ENCODE data around the gene GCDH.
"Not testable (repeated sequence)": the region's sequence is repeated elsewhere in the genome, so short reads cannot be mapped to it uniquely, and the experiment has no call there.

The GCDH gene

DNA sequence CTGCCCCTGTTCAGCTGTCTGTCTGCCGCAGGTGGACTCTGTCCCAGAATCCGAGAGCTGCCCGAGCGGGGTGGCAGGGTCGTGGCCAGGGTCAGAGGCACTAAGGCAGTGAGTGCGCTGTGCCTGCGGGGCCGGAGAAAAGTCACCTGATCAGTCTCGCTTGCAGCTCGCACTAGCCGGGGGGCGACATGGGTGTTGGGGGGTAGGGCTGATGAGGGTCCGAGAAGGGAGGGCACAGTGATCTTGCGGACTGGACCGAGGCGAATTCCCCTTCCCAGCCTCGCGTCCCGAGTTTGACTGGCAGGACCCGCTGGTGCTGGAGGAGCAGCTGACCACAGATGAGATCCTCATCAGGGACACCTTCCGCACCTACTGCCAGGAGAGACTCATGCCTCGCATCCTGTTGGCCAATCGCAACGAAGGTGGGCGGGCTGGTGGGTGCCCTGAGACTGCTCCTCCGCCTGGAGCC, 627 bp downstream of the GCDH start:
- Histone ChIP-seq H3K36me3 (ENCODE audit: control insufficient read depth, insufficient read depth, low read length) (peaks cover under 1% of the 10 kb centered on the region), H3K27ac (ENCODE audit: low read depth, low read length) (peak overlapping the region; percentile 6), H3K4me1 (ENCODE audit: control insufficient read depth, insufficient read depth, low read length) (peaks cover 9% of the 10 kb centered on the region), H3K9ac (ENCODE audit: low read length) (peak overlapping the region; percentile 78), H3K4me3 (ENCODE audit: low read length) (peak overlapping the region; percentile 84), H3K27me3 (ENCODE audit: control insufficient read depth, insufficient read depth, low read length) (no peaks in the 10 kb centered on the region)

DNA sequence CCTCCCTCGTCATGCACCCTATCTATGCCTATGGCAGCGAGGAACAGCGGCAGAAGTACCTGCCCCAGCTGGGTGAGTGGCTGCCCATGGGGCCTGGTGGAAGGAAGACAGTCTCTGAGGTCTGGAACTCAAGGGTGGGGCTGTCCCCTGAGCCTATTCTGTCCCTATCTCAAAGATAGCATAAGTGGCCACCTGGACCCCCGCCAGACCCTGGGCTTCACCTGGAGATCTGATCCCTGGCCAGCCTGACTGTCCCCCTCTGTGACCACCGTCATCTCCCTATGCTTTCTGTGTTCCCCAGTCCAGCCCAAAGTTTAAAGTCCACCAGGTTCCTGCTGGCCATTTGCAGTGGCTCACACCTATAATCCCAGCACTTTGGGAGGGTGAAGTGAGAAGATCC, 2.6 kb downstream of the GCDH start:
- H3K4me3 ChIP-seq (ENCODE audit: low read length) = no peak overlapping the region
- peaks cover 9% of the 10 kb centered on the region for H3K4me1 ChIP-seq (ENCODE audit: control insufficient read depth, insufficient read depth, low read length)
- no peak overlapping the region for H3K27ac ChIP-seq (ENCODE audit: low read depth, low read length)
- no peak overlapping the region for H3K9ac ChIP-seq (ENCODE audit: low read length)
- peaks cover 11% of the 10 kb centered on the region for H3K36me3 ChIP-seq (ENCODE audit: control insufficient read depth, insufficient read depth, low read length)
- H3K27me3 ChIP-seq (ENCODE audit: control insufficient read depth, insufficient read depth, low read length) = no peaks in the 10 kb centered on the region

DNA sequence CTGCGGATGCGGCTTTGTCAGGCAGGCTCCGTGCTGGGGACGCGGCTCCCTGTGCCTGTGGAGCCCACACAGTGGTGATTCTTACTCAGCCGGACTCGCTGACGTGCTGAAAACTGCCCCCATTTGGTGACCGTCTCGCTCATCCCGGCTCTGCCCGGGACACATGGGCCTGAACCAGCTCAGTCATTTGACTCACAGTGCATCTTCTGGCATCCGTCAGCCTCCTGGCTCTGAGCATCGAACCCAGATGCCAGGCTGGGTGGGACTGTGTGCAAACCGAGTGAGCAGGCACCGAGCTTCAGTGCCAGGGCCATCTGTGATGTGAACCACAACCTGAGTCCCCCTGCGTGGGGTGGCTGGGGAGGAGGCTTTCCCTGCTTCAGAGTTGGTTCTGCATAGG, 5.5 kb downstream of the GCDH start:
- peaks cover 13% of the 10 kb centered on the region for H3K36me3 ChIP-seq (ENCODE audit: control insufficient read depth, insufficient read depth, low read length)
- no peak overlapping the region for H3K9ac ChIP-seq (ENCODE audit: low read length)

DNA sequence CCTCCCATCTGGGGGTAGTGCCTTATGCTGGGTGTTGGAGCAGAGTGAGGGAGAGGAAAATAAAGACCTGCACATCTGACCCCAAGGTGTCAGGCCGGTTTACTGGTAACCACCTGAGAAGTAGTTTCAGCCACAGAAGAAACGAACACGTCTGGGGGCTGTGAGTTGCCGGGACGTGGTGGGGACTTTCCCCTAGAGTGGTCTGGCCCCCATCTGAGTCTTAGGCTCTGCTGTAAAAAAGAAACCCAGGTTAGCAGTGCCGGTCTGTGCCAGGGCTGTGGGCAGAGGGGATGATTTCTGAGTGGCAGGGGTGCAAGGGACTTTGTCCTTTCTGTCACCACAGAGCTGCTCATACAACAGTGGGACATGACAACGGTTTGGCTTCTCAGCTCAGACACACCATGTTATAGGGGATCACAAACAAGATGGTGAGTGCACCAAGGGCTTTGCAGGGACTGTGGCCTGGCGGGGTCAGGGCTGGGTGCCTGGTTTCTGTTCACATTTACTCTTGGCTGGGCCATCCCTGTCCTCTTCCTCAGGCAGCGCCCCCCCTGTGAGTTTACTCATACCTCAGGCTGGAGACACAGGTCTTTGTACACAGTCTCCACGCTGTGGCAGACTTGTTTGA, 9.0 kb downstream of the GCDH start:
- H3K9ac ChIP-seq (ENCODE audit: low read length) = no peak overlapping the region
- no peaks in the 10 kb centered on the region for H3K27me3 ChIP-seq (ENCODE audit: control insufficient read depth, insufficient read depth, low read length)
- peaks cover 13% of the 10 kb centered on the region for H3K36me3 ChIP-seq (ENCODE audit: control insufficient read depth, insufficient read depth, low read length)
- H3K4me1 ChIP-seq (ENCODE audit: control insufficient read depth, insufficient read depth, low read length) = no peaks in the 10 kb centered on the region
- no peak overlapping the region for H3K4me3 ChIP-seq (ENCODE audit: low read length)
- H3K27ac ChIP-seq (ENCODE audit: low read depth, low read length) = no peak overlapping the region

More for the DNA sequence above, 5.5 kb downstream of the GCDH start:
- no peak overlapping the region for H3K27ac ChIP-seq (ENCODE audit: low read depth, low read length)
- peaks cover 5% of the 10 kb centered on the region for H3K4me1 ChIP-seq (ENCODE audit: control insufficient read depth, insufficient read depth, low read length)
- H3K27me3 ChIP-seq (ENCODE audit: control insufficient read depth, insufficient read depth, low read length) = no peaks in the 10 kb centered on the region
- no peak overlapping the region for H3K4me3 ChIP-seq (ENCODE audit: low read length)

DNA sequence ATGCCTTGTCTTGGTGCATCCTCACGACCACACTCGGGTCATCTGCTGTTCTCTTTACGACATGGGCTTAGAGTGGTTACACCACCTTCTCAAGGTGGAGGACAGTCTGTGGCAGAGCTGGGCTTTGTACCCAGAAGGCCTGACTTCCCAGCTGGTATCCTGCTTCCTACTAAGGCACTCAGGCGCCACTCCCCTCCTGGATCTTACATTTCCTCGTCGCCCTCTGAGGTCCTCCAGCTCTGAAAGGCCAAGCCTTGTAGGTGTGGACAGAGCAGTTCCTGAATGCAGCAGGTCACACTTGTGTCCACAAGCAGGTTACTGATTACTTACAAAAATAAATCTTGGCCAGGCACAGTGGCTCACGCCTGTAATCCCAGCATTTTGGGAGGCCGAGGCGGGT, 16.2 kb downstream of the GCDH start:
- Histone ChIP-seq H3K9ac (ENCODE audit: low read length) (no peak overlapping the region), H3K36me3 (ENCODE audit: control insufficient read depth, insufficient read depth, low read length) (no peaks in the 10 kb centered on the region), H3K4me3 (ENCODE audit: low read length) (no peak overlapping the region), H3K4me1 (ENCODE audit: control insufficient read depth, insufficient read depth, low read length) (peaks cover under 1% of the 10 kb centered on the region), H3K27me3 (ENCODE audit: control insufficient read depth, insufficient read depth, low read length) (no peaks in the 10 kb centered on the region), H3K27ac (ENCODE audit: low read depth, low read length) (no peak overlapping the region)

DNA sequence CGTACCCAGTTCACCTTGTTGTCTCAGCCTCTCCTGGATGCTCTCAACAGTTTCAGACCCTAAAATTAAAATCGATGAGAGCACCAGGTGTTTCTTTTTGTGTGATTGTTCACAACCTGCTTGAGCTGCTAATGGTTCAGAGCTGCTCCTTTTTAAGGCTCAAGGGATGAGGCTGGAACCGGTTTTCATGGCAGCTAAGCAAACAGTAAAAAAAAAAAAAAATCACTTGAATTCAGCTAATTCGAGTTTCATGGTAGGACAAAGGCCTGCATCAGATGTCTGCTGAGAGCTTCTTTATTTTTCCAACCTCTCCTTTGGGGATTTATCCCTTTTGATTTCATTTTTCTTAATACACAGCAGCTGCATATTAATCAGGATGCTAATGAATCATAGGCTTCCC, 21.6 kb downstream of the GCDH start:
- H3K4me3 ChIP-seq (ENCODE audit: low read length) = no peak overlapping the region
- no peak overlapping the region for H3K9ac ChIP-seq (ENCODE audit: low read length)
- peak overlapping the region; percentile 85 for H3K27ac ChIP-seq (ENCODE audit: low read depth, low read length)
- peaks cover 19% of the 10 kb centered on the region for H3K4me1 ChIP-seq (ENCODE audit: control insufficient read depth, insufficient read depth, low read length)
- no peaks in the 10 kb centered on the region for H3K27me3 ChIP-seq (ENCODE audit: control insufficient read depth, insufficient read depth, low read length)
- no peaks in the 10 kb centered on the region for H3K36me3 ChIP-seq (ENCODE audit: control insufficient read depth, insufficient read depth, low read length)

DNA sequence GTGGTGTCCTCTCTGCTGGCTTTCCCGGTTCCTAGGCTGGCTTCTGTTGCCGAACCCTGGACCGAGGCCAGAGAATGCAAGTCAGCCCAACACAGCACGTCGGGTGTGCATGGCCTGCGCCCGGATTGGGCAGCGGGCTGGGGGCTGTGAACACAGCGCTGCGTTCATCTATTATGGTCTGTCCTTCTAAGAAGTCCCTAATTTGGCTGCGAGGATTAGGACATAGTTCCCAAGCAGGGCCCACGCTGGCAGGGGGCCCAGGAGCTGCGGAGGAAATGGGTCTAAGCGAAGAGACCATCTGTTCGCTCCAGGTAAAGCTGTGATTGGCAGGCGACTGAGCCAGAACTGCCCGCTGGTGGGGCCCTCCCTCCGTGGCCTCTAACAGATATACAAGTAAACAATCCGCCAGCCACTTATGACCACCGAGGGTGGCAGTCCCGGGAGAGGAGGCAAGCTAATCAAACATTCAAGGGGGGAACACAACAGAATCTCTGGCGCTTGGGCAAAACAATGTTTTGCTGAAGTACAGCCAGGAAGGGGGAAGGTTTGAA, 22.1 kb downstream of the GCDH start:
- H3K9ac ChIP-seq (ENCODE audit: low read length) = no peak overlapping the region
- H3K4me1 ChIP-seq (ENCODE audit: control insufficient read depth, insufficient read depth, low read length) = peaks cover 19% of the 10 kb centered on the region
- no peak overlapping the region for H3K4me3 ChIP-seq (ENCODE audit: low read length)
- H3K27ac ChIP-seq (ENCODE audit: low read depth, low read length) = peak overlapping the region; percentile 85
- H3K36me3 ChIP-seq (ENCODE audit: control insufficient read depth, insufficient read depth, low read length) = no peaks in the 10 kb centered on the region
- H3K27me3 ChIP-seq (ENCODE audit: control insufficient read depth, insufficient read depth, low read length) = no peaks in the 10 kb centered on the region

DNA sequence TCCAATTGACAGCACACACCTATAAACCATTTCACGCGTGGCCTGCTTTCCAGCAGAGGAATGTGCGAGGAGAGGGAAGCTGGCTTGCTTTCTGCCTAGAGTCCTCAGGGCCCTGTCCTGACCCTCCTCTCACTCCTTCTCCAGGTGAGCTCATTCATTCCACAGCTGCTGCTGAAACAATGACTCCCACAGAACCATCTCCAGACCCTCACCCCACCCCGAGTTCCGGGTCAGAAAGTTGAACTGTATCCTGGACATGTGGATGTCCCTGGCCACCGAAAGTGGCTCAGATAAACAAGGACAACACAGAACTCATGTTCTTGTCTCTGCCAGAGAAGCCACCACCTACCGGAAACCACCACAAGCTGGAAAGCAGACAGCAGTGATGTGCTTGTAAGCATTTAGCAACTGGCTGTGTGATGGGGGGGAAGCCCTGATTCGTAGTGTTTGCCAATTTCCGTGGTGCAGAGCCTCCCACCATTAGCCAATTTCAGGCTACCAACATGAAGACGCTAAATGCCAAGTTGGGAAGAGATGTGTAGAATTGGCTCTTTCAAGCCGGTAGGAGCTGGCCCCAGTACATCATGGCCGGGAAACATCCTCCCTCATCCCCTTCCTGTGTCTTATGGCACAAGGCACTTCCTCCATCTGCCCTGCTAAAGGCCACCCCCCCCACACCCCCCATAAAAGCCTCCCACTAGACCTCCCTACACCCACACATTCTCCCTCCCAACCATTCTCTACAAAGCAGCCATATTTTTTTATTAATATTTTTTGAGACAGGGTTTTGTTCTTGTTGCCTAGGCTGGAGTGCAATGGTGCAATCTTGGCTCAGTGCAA, 23.1 kb downstream of the GCDH start:
- peak overlapping the region; percentile 27 for H3K4me3 ChIP-seq (ENCODE audit: low read length)
- no peak overlapping the region for H3K9ac ChIP-seq (ENCODE audit: low read length)
- H3K27me3 ChIP-seq (ENCODE audit: control insufficient read depth, insufficient read depth, low read length) = no peaks in the 10 kb centered on the region
- peak overlapping the region; percentile 85 for H3K27ac ChIP-seq (ENCODE audit: low read depth, low read length)
- H3K36me3 ChIP-seq (ENCODE audit: control insufficient read depth, insufficient read depth, low read length) = no peaks in the 10 kb centered on the region
- peaks cover 19% of the 10 kb centered on the region for H3K4me1 ChIP-seq (ENCODE audit: control insufficient read depth, insufficient read depth, low read length)

DNA sequence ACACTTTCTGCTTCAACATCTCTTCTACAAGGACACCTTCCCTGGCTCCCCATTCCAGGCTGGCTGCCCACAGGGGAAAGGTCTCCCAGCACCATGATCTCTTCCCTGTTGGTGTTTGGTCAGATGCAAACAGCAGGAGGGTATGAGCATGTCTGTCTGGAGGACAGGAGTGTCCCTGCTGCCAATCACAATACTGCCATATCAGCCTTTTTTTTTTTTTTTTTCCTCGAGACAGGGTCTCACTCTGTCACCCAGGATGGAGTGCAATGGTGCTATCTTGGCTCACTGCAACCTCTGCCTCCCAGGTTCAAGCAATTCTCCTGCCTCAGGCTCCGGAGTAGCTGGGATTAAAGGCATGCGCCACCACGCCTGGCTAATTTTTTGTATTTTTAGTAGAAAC, 24.9 kb downstream of the GCDH start:
- not testable (repeated sequence) for H3K27me3 ChIP-seq (ENCODE audit: control insufficient read depth, insufficient read depth, low read length); H3K27ac ChIP-seq (ENCODE audit: low read depth, low read length); H3K9ac ChIP-seq (ENCODE audit: low read length); H3K36me3 ChIP-seq (ENCODE audit: control insufficient read depth, insufficient read depth, low read length); H3K4me3 ChIP-seq (ENCODE audit: low read length)
- peaks cover 19% of the 10 kb centered on the region for H3K4me1 ChIP-seq (ENCODE audit: control insufficient read depth, insufficient read depth, low read length)

DNA sequence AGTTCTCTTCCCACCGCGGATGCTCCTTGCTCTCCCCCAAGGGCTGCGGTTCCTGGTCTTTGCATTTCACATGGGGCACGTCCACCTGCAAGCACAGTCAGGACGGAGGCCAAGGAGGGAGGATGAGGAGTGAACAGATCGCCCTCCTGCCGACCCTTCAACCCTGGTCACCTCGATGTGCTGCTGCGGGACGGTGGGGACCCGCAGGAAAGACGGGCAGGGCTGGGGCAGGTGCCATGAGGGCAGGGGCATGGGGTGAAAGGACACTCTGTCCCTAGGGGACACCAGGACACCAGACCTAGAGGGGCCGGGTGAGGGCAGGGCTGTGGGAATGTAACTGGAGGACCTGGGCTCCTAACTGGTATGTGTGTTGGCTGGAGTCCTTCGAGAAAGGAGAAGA, 27.3 kb downstream of the GCDH start:
- Histone ChIP-seq H3K27ac (ENCODE audit: low read depth, low read length) (no peak overlapping the region), H3K4me1 (ENCODE audit: control insufficient read depth, insufficient read depth, low read length) (peaks cover 11% of the 10 kb centered on the region), H3K4me3 (ENCODE audit: low read length) (no peak overlapping the region), H3K9ac (ENCODE audit: low read length) (no peak overlapping the region), H3K36me3 (ENCODE audit: control insufficient read depth, insufficient read depth, low read length) (peaks cover 10% of the 10 kb centered on the region), H3K27me3 (ENCODE audit: control insufficient read depth, insufficient read depth, low read length) (no peaks in the 10 kb centered on the region)

DNA sequence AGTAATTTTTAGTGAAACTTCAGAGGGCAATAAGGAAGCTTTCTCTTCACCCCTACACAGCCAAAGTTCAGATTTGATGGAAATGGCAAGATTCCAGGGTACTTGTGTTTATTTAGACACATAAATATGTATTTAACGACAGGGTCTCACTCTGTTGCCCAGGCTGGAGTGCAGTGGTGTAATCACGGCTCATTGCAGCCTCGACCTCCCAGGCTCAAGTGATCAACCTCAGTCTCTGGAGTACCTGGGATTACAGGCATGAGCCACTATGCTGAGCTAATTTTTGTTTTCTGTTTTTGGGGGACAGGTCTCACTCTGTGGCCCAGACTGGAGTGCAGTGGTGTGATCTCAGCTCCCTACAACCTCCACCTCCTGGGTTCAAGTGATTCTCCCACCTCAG, 30.1 kb downstream of the GCDH start:
- Histone ChIP-seq H3K27me3 (ENCODE audit: control insufficient read depth, insufficient read depth, low read length) (no peaks in the 10 kb centered on the region), H3K27ac (ENCODE audit: low read depth, low read length) (no peak overlapping the region), H3K36me3 (ENCODE audit: control insufficient read depth, insufficient read depth, low read length) (peaks cover 26% of the 10 kb centered on the region)

DNA sequence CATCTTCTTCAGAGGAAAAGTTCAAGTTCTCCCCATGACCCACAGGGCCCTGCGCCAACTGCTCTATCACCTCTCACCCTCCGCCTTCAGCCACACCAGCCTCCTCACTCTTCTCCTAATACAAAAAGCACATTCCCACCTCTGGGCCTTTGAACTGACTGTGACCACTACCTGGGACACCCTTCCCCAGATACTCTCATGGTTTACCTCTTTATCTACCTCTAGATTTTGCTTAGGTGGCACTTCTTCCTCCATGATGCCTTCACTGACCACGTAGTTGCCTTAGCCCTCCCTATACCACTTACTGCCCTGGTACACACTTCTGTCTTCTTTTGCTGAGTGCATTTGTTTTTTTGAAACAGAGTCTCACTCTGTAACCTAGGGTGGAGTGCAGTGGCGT, 32.0 kb downstream of the GCDH start:
- no peaks in the 10 kb centered on the region for H3K27me3 ChIP-seq (ENCODE audit: control insufficient read depth, insufficient read depth, low read length)
- H3K4me3 ChIP-seq (ENCODE audit: low read length) = no peak overlapping the region
- H3K27ac ChIP-seq (ENCODE audit: low read depth, low read length) = no peak overlapping the region
- no peaks in the 10 kb centered on the region for H3K4me1 ChIP-seq (ENCODE audit: control insufficient read depth, insufficient read depth, low read length)
- H3K9ac ChIP-seq (ENCODE audit: low read length) = no peak overlapping the region
- H3K36me3 ChIP-seq (ENCODE audit: control insufficient read depth, insufficient read depth, low read length) = peaks cover 38% of the 10 kb centered on the region

More for the DNA sequence above, 30.1 kb downstream of the GCDH start:
- Histone ChIP-seq H3K9ac (ENCODE audit: low read length) (no peak overlapping the region), H3K4me3 (ENCODE audit: low read length) (no peak overlapping the region), H3K4me1 (ENCODE audit: control insufficient read depth, insufficient read depth, low read length) (no peaks in the 10 kb centered on the region)
